ENCODE measurements around the gene ZNF107. TPM values are rescaled to one million over a fixed set of nuclear protein-coding genes. Genes with fewer than 3 reads are reported as not detected.

Gene ZNF107
- total RNA-seq, 1 experiment from 2014 or later = 13.0 TPM

DNA sequence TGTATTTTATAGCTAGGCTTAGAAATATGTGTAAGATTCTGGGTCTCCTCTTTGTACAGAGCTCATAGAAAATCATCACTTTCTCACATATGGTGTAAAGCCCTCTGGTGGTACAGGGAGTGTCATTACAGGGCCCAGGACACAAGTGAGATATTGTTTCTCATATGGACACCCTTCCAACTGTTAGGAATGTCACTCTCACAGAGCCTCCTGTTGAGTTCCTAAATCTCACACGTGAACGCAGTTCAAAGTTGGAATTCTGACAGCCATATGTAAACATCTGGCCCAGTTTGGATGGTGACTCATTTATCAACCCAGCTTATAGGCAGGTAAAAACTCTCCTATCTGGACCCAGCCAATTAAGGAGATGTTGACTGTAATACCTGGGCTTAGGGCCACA lies 35.4 kb upstream of the ZNF107 start:
- H3K27ac Mint-ChIP-seq (ENCODE audit: unreplicated experiment) = no peak overlapping the region
- H3K4me3 Mint-ChIP-seq (ENCODE audit: unreplicated experiment) = no peak overlapping the region
- peaks cover 28% of the 10 kb centered on the region for H3K9me3 Mint-ChIP-seq (ENCODE audit: unreplicated experiment)
- POLR2A ChIA-PET = interaction anchor here (0.5 kb wide), 2 partner anchors 126 to 131 kb away, joined by 5 to 7 read pairs; no protein-coding TSS in a partner anchor
- CTCF ChIA-PET = no interaction called here
- Histone ChIP-seq H3K27me3 (replicated peaks; ENCODE audit: control insufficient read depth, insufficient read depth, low read length) (no peaks in the 10 kb centered on the region), H3K36me3 (ENCODE audit: control insufficient read depth, insufficient read depth, low read length) (no peaks in the 10 kb centered on the region), H3K9me3 (no peaks in the 10 kb centered on the region), H3K4me1 (no peaks in the 10 kb centered on the region), H3K4me3 (ENCODE audit: low read depth, low read length) (no peak overlapping the region)
- no TSS peak for BruUV-seq (replicated peaks)
- no peaks in the 10 kb centered on the region for H3K36me3 Mint-ChIP-seq (ENCODE audit: insufficient read depth, unreplicated experiment)
- H3K4me1 Mint-ChIP-seq (ENCODE audit: low read depth, unreplicated experiment) = no peaks in the 10 kb centered on the region
- peak; percentile 44 to 59 for TF ChIP-seq CTCF (IDR thresholded peaks at IDR 0.05; ENCODE audit: insufficient read depth in 1 of 2, low read depth in 1 of 2, low read length in 1 of 2, severe bottlenecking in 1 of 2, unreplicated experiment in 1 of 2)
- no peaks in the 10 kb centered on the region for H3K27me3 Mint-ChIP-seq (ENCODE audit: insufficient read depth, unreplicated experiment)
- intact Hi-C loops (cut with micrococcal nuclease; ENCODE audit: unreplicated experiment) = no loop called here
- DNase-seq = peak in 1 of 2 experiments; percentile 7

- no peak for TF ChIP-seq CTCF (IDR thresholded peaks at IDR 0.05; ENCODE audit: insufficient read depth in 1 of 2, low read depth in 1 of 2, low read length in 1 of 2, severe bottlenecking in 1 of 2, unreplicated experiment in 1 of 2)
- CTCF ChIA-PET = no interaction called here
- no peak overlapping the region for H3K4me3 ChIP-seq (ENCODE audit: low read depth, low read length)
- H3K36me3 ChIP-seq (ENCODE audit: control insufficient read depth, insufficient read depth, low read length) = no peaks in the 10 kb centered on the region
- intact Hi-C loops (cut with micrococcal nuclease; ENCODE audit: unreplicated experiment) = no loop called here
- no TSS peak for BruUV-seq (replicated peaks)
- 0 out of 2 replicates have a peak, but pooled peaks cover 7% of the 10 kb centered on the region for H3K9me3 ChIP-seq
- POLR2A ChIA-PET = no interaction called here
- no peaks in the 10 kb centered on the region for H3K4me1 ChIP-seq
- H3K27me3 ChIP-seq (replicated peaks; ENCODE audit: control insufficient read depth, insufficient read depth, low read length) = no peaks in the 10 kb centered on the region
- DNase-seq = no peak
- peaks cover 30% of the 10 kb centered on the region for H3K9me3 Mint-ChIP-seq (ENCODE audit: unreplicated experiment)
- H3K27ac Mint-ChIP-seq (ENCODE audit: unreplicated experiment) = no peak overlapping the region
- H3K4me3 Mint-ChIP-seq (ENCODE audit: unreplicated experiment) = no peak overlapping the region
- H3K4me1 Mint-ChIP-seq (ENCODE audit: low read depth, unreplicated experiment) = no peaks in the 10 kb centered on the region
- H3K27me3 Mint-ChIP-seq (ENCODE audit: insufficient read depth, unreplicated experiment) = no peaks in the 10 kb centered on the region
- H3K36me3 Mint-ChIP-seq (ENCODE audit: insufficient read depth, unreplicated experiment) = no peaks in the 10 kb centered on the region
These were observed 33.9 kb upstream of the ZNF107 start for GRCh38 chr7:64632029-64632428.

DNA sequence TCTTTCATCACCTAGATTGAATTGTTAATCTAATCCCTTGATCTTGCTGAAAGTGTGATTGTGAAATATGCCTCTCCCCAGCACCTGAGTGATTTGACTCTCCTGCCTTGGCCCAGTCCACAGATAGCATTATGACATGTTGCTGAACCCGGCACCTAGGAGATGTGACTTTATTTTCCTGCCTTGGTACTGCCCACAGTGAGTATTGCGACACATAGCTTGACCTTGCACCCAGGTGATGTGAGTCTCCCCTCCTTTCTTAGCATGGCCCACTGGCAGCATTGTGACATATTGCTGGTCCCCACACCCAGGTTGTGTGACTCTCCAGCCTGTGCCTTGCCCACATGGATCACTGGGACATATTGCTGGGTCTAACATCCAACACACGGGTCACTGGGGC lies 32.5 kb upstream of the ZNF107 start:
- no peaks in the 10 kb centered on the region for H3K4me1 ChIP-seq
- 0 out of 2 replicates have a peak, but pooled peaks cover 8% of the 10 kb centered on the region for H3K9me3 ChIP-seq
- no TSS peak for BruUV-seq (replicated peaks)
- H3K36me3 ChIP-seq (ENCODE audit: control insufficient read depth, insufficient read depth, low read length) = no peaks in the 10 kb centered on the region
- ChIA-PET POLR2A (no interaction called here), CTCF (no interaction called here)
- H3K27me3 Mint-ChIP-seq (ENCODE audit: insufficient read depth, unreplicated experiment) = no peaks in the 10 kb centered on the region
- H3K4me1 Mint-ChIP-seq (ENCODE audit: low read depth, unreplicated experiment) = no peaks in the 10 kb centered on the region
- H3K4me3 ChIP-seq (ENCODE audit: low read depth, low read length) = no peak overlapping the region
- no peaks in the 10 kb centered on the region for H3K27me3 ChIP-seq (replicated peaks; ENCODE audit: control insufficient read depth, insufficient read depth, low read length)
- no peak overlapping the region for H3K27ac Mint-ChIP-seq (ENCODE audit: unreplicated experiment)
- H3K36me3 Mint-ChIP-seq (ENCODE audit: insufficient read depth, unreplicated experiment) = no peaks in the 10 kb centered on the region
- no peak for DNase-seq
- intact Hi-C loops (cut with micrococcal nuclease; ENCODE audit: unreplicated experiment) = no loop called here
- peaks cover 28% of the 10 kb centered on the region for H3K9me3 Mint-ChIP-seq (ENCODE audit: unreplicated experiment)
- TF ChIP-seq CTCF (IDR thresholded peaks at IDR 0.05; ENCODE audit: insufficient read depth in 1 of 2, low read depth in 1 of 2, low read length in 1 of 2, severe bottlenecking in 1 of 2, unreplicated experiment in 1 of 2) = no peak
- H3K4me3 Mint-ChIP-seq (ENCODE audit: unreplicated experiment) = no peak overlapping the region

Data from Caco-2 (cell line).